Body of pancreas (tissue), 4 donors: ENCODE results near the gene YY1AP1.

Experiments
- CTCF ChIP-seq, 7 experiments: fragments of 450-650 bp in 4 of 7; fragments of 200-600 bp in 3 of 7; sonication (generic) in 3 of 7; IDR thresholded peaks; one replicate each; pipeline ENCODE4 v1.5.1; 2016 to 2019; ENCODE audit warnings: antibody characterized with exemption in 7 of 7
- POLR2A ChIP-seq, 3 donors: fragments of 450-650 bp; IDR thresholded peaks; one replicate each; pipeline ENCODE4 v1.6.1; 2016; ENCODE audit warnings: antibody characterized with exemption in 3 of 3, mild to moderate bottlenecking in 2 of 3

GRCh38 chr1:155652951-155653350, 35.6 kb downstream of the YY1AP1 start:
- TF ChIP-seq POLR2A (IDR thresholded peaks at IDR 0.05) = no peak
- TF ChIP-seq CTCF (IDR thresholded peaks at IDR 0.05) = no peak
